ENCODE data around the gene CAMP.
"Not testable (repeated sequence)": the region's sequence is repeated elsewhere in the genome, so short reads cannot be mapped to it uniquely, and the experiment has no call there.

Gene CAMP

DNA sequence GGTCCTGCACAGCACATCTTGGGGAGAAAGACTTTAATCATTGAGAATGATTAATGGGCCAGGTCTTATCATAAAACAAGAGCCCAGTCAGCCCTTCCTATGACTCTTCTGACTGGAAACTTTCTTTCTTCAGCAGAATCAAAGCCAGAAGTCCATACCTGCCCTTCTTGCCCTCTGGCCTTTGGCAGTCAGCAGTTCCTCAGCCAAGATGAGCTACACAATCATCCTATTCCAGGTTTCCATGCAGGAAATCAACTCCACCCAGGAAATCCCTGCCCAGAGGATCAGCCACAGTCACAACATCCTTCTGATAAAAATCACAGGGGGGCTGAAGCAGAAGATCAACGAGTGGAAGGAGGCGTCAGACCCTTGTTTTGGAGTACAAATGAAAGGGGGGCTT is 44.5 kb downstream of the CAMP start:
- DNase-seq, result no peak

DNA sequence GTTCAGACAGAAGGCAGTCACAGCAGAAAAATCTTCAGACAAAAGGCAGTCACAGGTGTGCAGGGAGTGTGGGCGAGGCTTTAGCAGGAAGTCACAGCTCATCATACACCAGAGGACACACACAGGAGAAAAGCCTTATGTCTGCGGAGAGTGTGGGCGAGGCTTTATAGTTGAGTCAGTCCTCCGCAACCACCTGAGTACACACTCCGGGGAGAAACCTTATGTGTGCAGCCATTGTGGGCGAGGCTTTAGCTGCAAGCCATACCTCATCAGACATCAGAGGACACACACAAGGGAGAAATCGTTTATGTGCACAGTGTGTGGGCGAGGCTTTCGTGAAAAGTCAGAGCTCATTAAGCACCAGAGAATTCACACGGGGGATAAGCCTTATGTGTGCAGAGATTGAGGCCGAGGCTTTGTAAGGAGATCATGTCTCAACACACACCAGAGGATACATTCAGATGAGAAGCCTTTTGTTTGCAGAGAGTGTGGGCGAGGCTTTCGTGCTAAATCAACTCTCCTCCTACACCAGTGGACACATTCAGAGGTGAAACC is 45.2 kb downstream of the CAMP start:
- peak; percentile 94 for DNase-seq

DNA sequence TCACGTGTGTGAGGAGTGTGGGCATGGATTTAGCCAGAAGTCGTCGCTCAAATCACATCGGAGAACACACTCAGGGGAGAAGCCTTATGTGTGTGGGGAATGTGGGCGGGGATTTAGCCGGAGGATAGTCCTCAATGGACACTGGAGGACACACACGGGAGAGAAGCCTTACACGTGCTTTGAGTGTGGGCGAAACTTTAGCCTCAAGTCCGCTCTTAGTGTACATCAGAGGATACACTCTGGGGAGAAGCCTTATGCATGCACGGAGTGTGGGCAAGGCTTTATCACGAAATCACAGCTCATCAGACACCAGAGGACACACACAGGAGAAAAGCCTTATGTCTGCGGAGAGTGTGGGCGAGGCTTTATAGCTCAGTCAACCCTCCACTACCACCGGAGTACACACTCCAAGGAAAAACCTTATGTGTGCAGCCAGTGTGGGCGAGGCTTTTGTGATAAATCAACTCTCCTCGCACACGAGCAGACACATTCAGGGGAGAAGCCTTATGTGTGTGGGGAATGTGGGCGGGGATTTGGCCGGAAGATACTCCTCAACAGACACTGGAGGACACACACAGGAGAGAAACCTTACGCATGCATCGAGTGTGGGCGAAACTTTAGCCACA is 45.8 kb downstream of the CAMP start:
- peak; percentile 79 for DNase-seq

DNA sequence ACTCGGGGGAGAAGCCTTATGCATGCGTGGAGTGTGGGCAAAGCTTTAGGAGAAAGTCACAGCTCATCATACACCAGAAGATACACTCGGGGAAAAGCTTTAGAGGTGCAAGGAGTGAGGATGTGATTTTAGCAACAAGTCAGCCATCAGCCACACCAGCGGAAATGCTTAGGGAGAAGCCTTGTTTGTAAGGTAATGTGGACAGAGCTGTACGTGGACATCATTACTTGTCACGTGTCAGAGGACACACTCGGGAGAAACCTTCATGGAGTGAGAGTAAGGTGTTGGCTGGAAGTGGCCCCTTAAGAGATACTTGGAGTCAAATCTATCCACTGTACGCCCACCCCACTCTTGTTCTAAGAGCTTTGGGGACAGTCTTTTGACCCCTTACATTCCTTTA is 46.3 kb downstream of the CAMP start:
- DNase-seq, result no peak

DNA sequence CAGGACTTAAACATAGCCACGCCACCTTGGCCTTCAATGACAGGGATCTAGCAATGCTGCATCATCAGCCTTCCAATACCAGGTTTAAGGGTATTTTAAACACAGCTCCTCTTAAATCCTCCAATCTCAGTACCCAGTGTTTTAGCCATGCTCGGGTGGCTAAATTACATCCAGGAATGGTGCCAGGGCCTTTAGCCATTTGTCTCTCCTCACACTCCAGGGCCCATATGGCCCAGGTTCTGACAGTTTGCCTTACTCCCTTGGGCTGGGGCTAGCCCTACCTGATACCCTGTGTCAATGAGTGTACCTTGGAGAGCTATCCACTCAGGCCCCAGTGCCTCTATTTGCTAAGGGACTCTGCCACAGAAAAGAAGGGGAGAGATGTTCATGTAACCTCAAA is 47.0 kb downstream of the CAMP start:
- no peak for DNase-seq

DNA sequence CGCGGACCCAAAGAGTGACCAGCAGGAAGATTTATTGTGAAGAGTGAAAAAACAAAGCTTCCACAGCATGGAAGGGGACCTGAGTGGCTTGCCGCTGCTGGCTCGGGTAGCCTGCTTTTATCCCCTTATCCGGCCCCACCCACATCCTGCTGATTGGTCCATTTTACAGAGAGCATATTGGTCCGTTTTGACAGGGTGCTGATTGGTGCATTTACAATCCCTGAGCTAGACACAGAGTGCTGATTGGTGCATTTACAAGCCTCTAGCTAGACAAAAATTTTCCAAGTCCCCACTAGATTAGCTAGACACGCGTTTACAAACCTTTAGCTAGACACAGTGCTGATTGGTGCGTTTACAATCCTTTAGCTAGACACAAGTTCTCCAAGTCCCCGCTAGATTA is 47.9 kb downstream of the CAMP start:
- not testable (repeated sequence) for DNase-seq

DNA sequence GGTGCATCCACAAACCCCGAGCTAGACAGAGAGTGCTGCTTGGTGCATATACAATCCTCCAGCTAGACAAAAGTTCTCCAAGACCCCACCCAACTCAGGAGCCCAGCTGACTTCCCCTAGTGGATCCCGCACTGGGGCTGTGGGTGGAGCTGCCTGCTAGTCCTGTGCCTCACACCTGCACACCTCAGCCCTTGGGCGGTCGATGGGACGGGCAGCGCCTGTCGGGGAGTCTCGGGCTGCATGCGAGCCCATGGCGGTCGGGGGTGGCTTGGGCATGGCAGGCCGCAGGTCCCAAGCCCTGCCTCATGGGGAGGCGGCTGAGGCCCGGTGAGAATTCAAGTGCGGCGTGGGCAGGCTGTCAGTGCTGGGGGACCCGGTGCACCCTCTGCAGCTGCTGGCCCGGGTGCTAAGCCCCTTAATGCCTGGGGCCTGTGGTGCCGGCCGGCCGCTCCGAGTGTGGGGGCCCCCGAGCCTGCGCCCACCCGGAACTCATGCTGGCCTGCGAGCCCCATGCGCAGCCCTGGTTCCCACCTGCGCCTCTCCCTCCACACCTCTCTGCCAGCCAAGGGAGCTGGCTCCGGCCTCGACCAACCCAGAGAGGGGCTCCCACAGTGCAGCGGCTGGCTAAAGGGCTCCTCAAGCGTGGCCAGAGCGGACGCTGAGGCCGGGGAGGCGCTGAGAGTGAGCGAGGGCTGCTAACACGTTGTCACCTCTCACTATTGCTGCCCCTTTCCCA is 48.6 kb downstream of the CAMP start:
- no peak for DNase-seq

DNA sequence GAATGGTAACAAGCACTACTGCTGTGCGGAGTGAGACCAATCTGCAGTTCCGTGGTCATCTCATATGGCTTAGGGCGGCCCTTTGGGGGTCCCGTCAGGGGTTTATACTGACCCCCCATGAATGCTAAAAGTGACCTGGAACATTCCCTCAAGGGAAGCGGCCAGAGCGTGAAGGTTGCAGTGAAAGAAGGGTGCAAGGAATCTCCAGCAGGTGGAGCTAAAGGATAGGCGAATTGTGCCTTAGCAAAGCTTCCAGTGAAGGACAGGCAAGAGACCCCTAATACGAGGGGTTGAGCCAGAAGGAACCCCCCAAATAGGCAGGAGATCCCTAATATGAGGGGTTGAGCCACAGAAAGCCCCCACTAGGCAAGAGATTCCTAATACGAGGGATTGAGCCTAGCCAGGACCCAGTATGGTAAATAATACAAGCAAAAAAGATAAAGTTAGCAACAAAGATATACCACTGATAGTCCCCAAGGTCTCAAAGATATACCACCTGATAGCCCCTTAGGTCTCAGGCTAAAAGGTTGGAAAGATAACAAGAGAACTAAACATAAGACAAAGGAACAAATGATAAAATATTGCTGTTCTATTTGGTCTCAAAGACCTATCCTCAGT is 50.4 kb downstream of the CAMP start:
- peak; percentile 39 for DNase-seq

DNA sequence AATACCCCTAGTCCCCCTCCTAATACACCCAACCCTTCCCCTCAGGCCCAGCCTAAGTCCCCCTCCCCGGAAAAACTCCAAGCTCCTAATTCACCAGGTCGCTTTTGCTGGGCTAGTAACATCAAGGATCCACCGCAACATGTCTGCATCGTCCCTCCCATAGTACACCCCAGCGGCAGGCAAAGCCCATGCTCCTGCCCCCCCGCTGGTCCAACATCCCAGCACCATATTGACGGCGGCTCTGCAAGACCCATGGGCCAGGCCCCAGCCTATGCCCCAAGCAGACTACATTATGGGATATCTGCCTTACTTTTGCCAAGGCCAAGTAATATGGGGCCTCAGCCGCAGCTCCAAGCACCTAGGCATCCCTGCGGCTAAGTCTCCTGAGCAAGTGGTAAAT is 51.2 kb downstream of the CAMP start:
- no peak for DNase-seq

All from stimulated activated CD4-positive, alpha-beta T cell treated with anti-CD3 and anti-CD28 coated beads, Interleukin-1b, Interleukin-23, amount 100 ng/mL, for 48 hours (primary cell).